Pericardium fibroblast (primary cell): ENCODE data around the gene EMP1. TPM values are rescaled to one million over a fixed set of nuclear protein-coding genes. Genes with fewer than 3 reads are reported as not detected.

Source experiments
- total RNA-seq: library from RNA; depleted of rRNA; stranded (reverse); fragments of >200 nt; gene quantifications from 2 replicates; pipeline ENCODE4 v1.2.3, GENCODE V29; 2015

Gene EMP1, protein sequence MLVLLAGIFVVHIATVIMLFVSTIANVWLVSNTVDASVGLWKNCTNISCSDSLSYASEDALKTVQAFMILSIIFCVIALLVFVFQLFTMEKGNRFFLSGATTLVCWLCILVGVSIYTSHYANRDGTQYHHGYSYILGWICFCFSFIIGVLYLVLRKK
- 472 and 513 TPM in 2 replicates for total RNA-seq

DNA sequence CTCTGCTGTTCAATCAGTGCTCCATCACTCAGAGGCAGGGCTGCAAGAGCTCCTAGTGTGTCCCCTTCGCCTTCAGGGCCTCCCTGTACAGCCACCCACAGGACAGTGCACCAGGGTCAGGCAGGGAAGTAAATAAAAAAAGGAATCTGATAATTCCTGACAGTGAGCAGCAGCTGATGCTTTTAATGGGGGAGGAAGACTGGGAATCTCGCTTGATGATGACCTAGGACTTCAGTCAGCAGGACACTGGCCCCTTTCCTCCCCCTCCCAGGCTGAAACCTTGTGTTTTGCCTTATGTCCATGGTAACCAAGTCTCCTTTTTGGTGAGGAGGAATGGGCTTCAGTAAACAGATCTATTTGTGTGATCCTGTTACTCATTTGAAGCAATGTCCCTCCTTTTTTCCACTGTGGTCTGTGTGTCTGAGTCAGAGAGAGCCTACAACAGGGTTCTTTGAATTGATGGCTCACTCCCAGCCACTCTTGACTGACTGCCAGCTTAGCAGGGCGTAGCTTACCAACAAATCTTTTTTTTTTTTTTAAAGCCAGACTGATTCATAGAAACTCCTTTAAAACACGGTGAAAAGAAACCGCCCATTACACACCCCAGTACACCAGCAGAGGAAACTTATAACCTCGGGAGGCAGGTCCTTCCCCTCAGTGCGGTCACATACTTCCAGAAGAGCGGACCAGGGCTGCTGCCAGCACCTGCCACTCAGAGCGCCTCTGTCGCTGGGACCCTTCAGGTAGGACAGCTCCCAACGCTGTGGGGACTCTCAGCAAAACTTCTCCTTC is at the start of gene EMP1:
TSS of gene EMP1 (plus strand) at position 597 of the 792 bp plus-strand sequence. CDS start 14,785 bp downstream, outside the sequence.

Other genes with a start within 250 kb of the EMP1 start
- gene GPRC5D, start 244.6 kb upstream of the EMP1 start, total RNA-seq, result not detected in 2 replicates
- gene HEBP1, start 196.5 kb upstream of the EMP1 start, total RNA-seq, result 38.5 and 43.6 TPM in 2 replicates
- gene FAM234B, start 152.3 kb upstream of the EMP1 start, total RNA-seq, result 7.7 and 9.5 TPM in 2 replicates
- 2.3 and 55.0 TPM in 2 replicates for gene GSG1, start 93.1 kb upstream of the EMP1 start, total RNA-seq